NCI-H82 treated with DMSO at 0.1 percent for 48 hours (cell line): ENCODE data around the gene KRT5.

Experiments
- DNase-seq: peaks from one replicate; lab custom pipeline; 2025; ENCODE audit not compliant: unreplicated experiment; lab: John Stamatoyannopoulos, UW

Gene KRT5

DNA sequence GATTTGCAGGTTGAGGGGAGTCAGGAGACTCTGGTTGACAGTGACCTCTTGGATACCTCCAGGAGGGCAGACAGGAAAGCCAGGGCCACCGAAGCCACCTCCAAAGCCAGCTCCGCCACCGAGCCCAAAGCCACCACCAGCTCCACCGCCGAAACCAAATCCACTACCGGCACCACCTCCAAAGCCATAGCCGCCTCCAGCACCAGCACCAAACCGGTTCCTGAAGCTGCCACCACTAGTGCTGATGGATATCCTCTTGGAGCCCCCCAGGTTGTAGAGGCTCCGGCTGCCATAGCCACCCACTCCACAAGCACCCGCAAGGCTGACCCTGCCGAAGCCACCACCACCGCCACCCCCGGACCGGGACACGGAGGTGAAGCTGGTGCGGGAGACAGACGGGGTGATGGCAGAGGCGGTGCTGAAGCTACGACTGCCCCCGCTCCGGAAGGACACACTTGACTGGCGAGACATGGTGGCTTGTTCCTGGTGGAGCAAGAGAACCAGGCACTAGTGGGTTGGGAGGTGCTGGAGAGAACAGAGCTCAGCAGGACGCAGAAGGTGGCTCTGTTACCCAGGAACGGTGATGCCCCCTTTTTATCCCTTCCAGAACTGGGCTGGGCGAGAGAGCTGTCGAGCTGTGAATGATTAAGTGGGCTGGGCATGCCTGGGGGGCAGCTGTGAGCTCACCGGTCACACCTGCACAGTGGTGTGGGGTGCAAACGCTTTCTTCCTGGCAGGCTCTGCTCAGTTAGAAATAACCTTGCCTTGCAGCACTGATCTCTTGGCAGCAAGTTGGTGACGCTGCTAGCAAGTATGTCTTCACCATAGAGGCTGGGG is at the start of gene KRT5:
KRT5 (minus strand) TSS at position 569 of the 837 bp plus-strand sequence; CDS start at position 471, 98 bp downstream.
- no peak for DNase-seq

DNA sequence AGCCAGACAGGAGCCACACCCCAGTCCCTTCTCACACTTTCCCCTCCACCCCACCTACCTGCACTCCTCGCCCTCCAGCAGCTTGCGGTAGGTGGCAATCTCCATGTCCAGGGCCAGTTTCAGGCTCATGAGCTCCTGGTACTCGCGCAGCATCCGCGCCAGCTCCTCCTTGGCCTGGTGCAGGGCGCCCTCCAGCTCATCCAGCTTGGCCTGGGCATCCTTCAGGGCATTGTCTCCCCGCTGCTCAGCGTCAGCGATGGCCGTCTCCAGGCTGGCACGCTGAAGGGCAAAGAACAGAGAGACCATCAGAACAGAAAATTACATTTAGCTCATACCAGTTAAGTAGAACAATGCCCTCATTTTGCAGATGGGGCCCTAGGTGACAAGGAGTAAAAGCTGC is 47.9 kb upstream of the KRT5 start:
- DNase-seq: no peak

DNA sequence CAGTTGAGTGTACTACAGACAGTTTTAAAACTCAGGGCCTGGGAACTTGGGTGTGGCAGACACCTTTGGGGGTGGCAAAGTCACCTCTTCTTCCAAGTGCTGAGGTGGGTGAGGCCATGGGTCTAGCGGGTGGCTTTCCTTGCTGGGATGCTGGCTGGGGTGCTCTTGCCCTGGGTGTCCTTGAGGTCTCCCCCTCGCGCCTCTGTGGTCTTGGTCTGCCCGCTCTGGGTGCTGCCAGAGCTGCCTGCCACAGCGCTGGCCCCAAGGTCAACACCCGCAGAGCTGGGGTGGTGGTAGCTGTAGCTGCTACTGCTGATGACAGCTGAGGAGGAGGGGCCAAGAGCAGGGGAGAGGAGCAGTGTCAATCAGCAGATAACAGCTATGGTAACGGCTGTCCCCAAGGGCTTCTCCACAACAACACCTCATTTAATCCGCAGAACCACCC is 46.7 kb upstream of the KRT5 start:
- DNase-seq: no peak

DNA sequence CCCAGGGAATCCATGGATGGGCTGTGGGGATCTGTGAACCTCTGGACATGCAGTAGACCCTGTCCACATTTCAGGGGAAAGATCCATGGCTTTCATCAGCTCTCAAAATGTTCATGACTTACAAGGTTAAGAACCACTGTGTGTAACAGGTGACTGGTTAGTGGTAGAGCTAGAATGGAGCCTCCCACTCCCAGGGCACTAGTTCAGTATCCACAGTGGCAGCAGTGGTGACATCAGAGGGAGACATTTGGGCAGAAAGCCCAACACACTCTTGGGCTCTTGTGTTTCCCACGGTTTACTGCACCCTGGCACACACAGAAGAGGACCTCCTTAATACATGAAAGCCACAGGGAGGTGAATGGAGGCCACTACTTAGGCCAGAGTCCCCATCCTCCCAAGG is 44.4 kb upstream of the KRT5 start:
- no peak for DNase-seq

DNA sequence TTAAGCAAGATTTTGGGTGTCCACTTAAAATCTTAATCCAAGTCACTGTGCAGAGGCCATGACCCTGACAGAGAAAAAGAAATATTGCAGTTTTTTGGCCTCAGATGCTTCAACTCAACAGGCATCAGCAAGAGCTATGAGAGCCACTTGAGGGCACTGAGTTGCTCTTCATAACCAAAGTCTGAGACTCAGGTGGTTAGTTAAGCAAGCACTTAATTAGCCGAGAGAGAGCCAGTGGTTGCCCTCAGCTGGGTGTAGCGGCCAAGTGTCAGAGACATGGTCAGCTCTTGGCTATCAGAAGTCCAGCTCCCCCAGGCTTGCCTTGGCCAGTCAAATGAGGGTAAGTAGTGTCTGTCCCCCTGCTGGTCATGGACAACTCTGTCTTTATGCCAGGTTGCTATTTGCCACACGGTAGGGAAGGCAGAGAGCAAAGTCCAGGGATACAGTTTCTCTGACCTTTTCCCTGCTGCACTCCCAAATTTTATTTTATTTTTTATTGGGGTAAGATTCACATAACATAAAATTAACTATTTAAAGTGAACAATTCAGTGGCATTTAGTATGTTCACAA is 41.8 kb upstream of the KRT5 start:
- DNase-seq: no peak

DNA sequence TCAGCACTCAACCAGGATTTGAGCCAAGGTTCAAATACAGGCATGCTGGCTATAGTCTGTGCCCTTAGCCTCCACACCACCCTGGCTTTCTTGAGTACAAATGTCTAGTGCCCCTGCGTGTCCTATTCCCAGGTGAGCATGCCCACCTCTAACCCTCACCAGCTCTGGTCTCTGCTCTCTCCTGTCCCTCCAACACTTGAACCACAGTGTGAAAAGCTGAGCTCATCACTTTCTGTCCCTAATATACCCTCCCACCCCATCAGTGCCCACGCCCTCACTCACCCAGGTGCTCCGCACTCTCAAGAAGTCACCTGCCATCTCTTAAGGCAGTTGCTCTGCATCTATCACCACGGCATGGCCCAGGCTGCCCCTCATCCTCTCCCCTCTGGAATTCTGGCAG is 39.8 kb upstream of the KRT5 start:
- no peak for DNase-seq

DNA sequence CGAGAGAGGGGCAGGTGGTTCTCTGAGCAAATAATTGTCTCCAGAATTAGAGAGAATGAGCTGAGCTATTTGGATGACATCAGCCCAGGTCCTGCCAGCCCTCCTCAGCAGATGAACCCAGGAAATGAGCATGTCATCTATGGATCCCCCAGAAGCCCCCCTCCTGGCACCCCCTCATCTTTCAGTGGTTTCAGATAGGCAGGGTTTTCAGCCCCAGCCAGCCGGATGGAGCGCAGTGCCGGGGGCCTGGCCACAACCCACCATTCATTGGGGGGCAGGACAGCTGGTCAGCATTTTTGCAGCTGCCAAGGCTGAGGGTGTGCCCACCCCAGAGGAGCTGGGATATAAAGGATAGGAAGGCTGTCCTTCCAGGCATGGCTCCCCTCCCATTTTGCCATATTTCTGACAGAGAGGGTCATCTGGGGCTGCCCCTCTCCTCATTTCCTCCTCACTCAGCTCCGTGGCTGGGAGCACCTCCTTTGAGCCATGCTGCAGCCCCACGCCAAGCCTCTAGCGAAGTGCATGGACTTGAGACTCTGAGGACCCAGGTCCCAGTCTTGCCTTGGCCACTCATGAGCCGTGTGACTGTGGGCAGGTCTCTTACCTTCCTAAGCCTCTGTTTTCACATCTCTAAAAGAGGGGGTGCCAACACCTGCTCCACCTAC is 38.7 kb upstream of the KRT5 start:
- DNase-seq: no peak

DNA sequence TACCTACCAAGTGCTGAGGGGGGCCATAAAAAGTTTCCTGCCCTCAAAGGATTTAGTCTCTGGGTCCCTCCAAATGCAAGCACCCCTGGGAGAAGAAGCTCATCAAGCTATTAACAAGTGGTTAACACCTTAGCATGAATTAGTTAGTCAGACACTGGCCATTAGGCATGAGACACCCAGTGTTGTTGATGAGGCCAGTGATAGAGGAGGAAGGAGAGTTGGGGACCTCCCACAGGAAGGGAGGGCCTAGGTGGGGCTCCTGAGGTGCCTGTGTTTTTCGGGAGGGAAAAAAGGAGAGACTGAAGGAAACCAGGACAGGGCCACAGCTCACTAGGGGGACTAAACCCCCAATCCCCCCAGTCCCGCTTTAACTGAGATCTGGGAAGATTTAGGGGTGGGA is 37.3 kb upstream of the KRT5 start:
- DNase-seq: no peak

DNA sequence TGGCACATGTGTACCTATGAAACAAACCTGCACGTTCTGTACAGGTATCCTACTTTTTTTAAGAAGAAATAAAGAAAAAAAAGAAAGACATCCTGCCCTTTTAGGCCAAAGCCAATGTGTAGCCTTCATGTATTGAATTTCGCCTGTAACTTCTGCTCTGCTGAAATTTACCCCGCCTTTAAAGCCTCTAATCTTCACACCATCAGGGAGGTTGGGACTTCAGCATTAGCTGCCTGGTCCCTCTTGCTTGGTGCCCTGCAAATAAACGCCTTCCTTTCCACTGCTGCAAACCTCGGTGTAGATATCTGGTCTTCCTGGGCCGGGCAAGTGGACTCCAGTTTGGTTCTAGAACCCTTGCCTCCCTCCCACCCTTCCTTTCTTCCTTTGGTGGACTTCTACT is 35.4 kb upstream of the KRT5 start:
- no peak for DNase-seq

DNA sequence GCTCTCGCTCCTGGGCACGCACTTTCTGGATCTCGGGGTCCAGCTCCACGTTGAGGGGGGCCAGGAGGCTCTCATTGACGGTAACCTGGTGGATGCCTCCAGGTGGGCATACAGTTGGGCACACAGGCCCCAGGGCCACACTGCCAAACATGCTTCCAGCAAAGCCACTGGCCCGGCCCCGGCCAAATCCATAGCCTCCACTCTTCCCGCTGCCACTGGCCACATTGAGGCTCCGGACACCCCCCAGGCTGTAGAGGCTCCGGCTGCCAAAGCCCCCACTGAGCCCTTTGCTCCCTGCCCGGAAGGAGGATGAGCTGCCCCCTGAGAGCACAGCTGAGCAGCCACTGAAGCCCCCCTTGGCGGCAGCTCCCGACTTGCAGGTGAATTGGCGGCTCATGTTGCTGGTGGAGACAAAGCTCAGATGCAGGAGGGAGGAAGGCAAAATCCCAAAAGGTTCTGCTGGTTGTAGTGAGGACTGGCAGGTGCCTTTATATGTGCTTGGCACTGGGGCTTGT is 32.5 kb upstream of the KRT5 start, which contains the start of gene KRT71:
KRT71 (minus strand) TSS at position 465 of the 515 bp plus-strand sequence; CDS start at position 397, 68 bp downstream.
- DNase-seq: no peak

DNA sequence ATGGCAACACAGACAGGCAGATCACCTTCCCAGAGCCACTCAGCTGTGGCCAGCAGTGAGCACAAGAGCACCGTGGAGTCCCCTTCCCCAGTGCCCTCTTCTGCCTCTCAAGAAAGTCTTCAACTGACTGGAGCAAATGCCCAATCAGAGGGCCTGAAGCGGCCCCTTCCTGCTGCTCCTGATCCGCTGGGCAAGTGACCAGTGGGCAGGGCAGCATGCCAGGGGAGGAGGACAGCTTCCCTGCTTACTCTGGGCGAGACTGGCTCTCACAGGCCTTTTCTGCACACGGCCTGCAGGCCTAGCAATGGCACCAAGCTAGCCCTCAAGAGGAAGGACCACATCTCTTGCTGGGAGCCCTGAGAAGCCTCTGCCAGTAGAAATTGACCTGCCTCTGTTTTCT is 31.9 kb upstream of the KRT5 start:
- no peak for DNase-seq

DNA sequence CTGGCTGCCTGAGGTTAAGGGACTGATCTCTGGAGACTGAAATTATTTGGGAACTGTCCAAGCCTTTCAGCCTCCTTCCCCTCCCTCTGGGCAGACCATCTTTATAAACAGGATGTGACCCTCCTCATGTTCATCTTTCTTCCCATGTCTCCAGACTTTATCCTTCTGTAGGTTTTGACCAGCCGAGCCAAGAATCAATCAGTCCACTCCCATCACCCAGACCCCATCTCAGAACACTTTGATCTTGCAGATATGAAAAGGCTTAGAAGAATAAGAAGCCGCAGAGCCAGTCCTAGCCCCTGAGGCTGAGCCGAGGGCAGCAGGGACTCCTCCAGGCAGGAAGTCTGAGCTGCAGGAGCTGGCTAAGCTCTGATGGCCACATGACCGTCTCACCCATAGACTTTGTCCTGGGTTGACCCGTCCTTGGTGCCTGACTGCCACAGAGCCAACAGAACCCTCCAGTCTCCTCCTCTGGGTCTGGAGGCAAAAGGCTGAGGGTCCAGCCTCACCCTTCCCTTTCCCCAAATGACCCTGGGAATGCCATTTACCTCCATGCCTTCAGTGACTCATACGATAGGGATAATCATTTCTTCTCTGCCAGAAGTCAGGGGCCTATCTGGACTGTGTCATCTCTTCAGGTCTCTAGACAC is 31.1 kb upstream of the KRT5 start:
- no peak for DNase-seq

DNA sequence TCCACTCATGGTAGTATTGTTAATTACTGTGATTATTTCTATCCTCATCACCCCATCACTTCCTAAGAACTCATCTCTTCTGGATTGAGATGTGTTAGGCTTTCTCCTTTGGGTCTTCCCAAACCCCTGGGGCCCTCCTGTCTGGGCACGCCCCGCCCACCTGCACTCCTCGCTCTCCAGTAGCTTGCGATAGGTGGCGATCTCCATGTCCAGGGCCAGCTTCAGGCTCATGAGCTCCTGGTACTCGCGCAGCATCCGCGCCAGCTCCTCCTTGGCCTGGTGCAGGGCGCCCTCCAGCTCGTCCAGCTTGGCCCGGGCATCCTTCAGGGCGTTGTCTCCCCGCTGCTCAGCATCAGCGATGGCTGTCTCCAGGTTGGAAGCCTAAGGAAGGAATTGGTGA is 25.9 kb upstream of the KRT5 start:
- no peak for DNase-seq

DNA sequence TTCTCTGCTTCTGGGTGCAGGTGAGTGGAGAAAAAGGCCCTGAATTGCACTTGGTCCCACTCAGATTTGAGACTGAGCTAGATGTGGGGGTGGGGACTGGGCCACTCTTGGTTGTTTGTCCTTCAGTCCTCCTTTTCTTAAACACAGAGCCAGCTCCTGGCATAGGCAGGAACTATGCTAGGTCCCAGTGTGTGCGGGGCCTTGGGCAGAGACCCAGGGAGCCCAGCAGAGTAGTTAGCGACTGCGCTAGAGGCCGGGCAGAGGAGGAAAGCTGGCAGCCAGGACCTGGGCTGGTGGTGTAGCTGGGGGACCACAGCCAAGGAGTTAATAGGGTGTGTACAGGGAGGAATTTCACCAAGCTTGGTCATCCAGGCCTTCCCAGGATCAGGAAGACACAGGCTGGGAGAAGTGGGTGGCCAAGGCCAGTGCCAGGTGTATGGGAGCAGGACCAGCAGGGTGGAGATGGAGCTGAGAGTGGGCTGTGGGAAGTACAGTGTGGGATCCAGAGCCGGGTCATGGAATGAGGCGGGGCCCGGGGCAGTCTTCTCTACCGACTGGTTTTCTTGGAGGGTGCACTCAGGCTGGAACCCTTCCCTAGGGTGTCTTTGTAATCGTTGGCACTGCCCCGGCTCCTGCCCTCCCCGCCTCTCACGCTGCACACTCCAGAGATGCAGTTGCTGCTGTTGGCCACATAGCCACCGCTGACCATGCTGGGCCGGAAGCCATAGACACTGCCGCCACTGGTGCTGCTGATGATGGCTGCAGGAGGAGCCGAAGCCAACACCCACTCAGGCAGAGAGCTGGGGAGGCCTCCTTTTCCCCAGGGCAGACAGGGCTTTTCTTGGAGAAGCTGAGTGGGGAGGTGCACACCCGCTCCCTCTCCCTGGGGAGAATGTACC is 24.0 kb upstream of the KRT5 start:
- no peak for DNase-seq

DNA sequence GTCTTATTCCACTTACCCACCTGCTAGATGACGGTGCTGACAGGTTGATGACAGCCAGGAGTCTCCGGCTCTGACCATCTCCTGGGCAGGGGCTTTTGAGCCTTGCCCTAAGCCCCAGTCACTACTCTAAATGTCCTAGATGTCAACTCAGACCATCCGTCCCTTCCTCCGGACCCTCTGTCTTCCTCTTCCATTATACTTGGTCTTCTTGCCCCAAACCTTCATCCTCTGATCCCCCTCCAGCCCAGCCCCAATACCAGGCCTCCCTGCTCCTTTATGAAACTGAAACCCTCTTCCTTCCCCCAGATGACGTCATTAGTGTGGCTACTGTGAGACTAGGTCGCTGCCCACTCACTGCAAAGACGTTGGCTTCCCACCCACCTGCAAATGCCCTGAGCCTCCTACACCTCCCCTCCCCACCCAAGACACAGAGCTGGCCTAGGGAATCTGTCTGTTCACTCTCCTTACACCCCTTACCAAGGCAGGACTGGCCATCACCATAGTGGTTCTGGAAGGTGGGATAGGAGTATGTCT is 22.7 kb upstream of the KRT5 start:
- DNase-seq: no peak

DNA sequence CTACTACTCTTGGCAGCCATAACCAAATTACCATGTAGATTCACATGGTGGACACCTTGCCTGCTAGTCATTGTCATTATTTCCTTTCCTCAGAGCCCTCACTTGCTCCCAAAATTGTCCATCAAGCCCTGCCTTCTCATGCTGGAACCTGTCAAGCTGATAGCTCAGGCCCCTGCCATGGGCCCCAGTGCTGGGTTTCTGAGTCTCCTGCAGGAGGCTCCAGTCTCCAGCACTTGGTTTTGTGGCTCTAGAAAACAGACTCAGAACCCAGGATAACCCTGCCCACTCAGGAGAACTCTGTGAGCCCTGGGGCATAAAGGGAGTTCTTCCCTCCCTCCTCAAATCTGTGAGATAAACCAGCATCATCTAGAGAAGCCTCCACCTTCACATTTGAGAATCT is 22.0 kb upstream of the KRT5 start:
- DNase-seq: no peak

DNA sequence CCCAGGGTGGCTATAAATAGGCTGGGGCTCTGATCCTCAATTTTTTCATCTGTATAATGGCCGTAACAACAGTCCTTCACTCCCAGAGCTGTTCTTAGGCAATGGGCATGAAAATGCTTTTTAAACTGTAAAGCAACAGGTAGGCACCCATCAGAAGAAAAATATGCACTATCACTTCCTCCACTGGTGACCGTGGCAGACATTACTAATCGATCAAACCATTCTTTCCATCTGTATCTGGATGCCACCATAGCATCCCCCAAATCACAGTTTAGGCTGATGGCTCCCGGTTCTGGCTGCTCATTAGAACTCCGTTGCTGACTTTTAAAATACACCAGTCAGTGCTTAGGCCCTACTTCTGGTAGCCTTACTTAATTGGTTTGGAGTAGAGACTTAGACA is 21.5 kb upstream of the KRT5 start:
- DNase-seq: no peak

DNA sequence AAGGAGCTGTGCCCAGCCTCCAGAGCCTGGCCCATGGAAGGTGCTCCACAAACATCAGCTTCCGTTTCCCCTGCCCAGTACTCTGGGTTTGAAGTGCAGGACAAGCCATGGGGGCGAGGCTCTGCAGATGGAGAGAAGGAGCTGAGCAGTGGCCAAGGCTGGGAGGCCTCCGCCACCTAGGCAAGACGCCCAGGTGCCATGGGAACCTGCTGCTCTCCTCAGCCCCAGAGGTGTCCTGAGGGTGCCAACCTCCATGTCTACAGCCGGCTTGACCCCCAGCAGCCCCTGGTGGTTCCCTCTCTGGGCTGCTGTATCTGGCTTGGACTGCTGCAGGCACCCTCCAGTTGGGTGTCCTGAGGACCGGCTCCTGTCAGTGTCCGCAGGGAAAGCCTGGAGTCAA is 20.3 kb upstream of the KRT5 start:
- no peak for DNase-seq

DNA sequence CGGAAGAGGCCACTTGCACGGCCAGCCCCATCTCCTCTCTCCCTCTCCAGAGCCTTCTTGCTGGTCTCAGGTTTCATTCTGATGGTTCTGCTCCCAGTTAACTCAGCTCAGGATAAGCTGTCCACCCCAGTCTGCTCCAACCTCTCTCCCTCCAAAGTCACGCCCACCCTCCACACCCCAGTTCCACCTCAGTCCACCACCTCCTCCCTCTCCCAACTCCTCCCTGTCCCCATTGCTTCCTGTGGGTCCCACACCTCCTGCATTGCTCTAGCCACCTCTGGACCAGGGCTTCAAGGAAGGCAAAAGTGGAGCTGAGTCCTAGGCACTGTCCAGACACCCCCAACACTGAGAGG is 19.6 kb upstream of the KRT5 start:
- DNase-seq: no peak
